WTC11 (cell line): Measurements from ENCODE around the gene GMPR2. TPM values are rescaled to one million over a fixed set of nuclear protein-coding genes. Genes with fewer than 3 reads are reported as not detected.
"Not testable (repeated sequence)": the region's sequence is repeated elsewhere in the genome, so short reads cannot be mapped to it uniquely, and the experiment has no call there.

Source experiments
- ATAC-seq: fragments of 200-7000 bp; cut with Tn5 transposase; 2 replicates; pipeline ENCODE4 v1.10.0; 2021; ENCODE audit warnings: mild to moderate bottlenecking, moderate library complexity
- CTCF ChIA-PET: fragments of 300-600 bp; sonication (Branson Sonifier 250); formaldehyde crosslinking; loops from one replicate; lab custom pipeline; 2021; ENCODE audit warnings: antibody characterized with exemption; lab: Charles Lee
- POLR2A ChIA-PET: fragments of 350-600 bp; sonication (Branson Sonifier 250); formaldehyde crosslinking; loops from one replicate; lab custom pipeline; 2021; ENCODE audit warnings: antibody characterized with exemption; lab: Charles Lee
- DNase-seq: peaks from one replicate; pipeline ENCODE4 v3.0.0; 2021; ENCODE audit warnings: low spot score
- H3K27ac Mint-ChIP-seq: 2 replicates; pipeline ENCODE4 v1.8.0; 2021; ENCODE audit warnings: mixed read lengths
- H3K27me3 Mint-ChIP-seq: 2 replicates; pipeline ENCODE4 v1.8.0; 2021; ENCODE audit warnings: low read depth, mild to moderate bottlenecking, moderate library complexity, mixed read lengths
- H3K36me3 Mint-ChIP-seq: 2 replicates; pipeline ENCODE4 v1.8.0; 2021; ENCODE audit warnings: mixed read lengths
- H3K4me1 Mint-ChIP-seq: 2 replicates; pipeline ENCODE4 v1.8.0; 2022; ENCODE audit warnings: mixed read lengths
- H3K4me3 Mint-ChIP-seq: 2 replicates; pipeline ENCODE4 v1.8.0; 2021; ENCODE audit warnings: mild to moderate bottlenecking, moderate library complexity, mixed read lengths
- H3K9me3 Mint-ChIP-seq: 2 replicates; pipeline ENCODE4 v1.8.0; 2021; ENCODE audit warnings: mixed read lengths
- E2F5 ChIP-seq: sonication (generic); formaldehyde crosslinking; IDR thresholded peaks from 2 replicates; pipeline ENCODE4 v1.8.1; 2022; ENCODE audit warnings: mild to moderate bottlenecking, moderate library complexity, missing genetic modification reagents
- FOXP1 ChIP-seq: sonication (generic); formaldehyde crosslinking; IDR thresholded peaks from 2 replicates; pipeline ENCODE4 v1.8.0; 2022; ENCODE audit warnings: missing genetic modification reagents, mild to moderate bottlenecking, moderate library complexity, borderline replicate concordance
- NFATC4 ChIP-seq: fragments of 250-450 bp; sonication (Bioruptor Pico); IDR thresholded peaks from 2 replicates; pipeline ENCODE4 v1.9.0; 2021; ENCODE audit warnings: mild to moderate bottlenecking
- NFE2L1 ChIP-seq: sonication (generic); formaldehyde crosslinking; IDR thresholded peaks from 2 replicates; pipeline ENCODE4 v1.8.1; 2023; ENCODE audit warnings: missing genetic modification reagents
- NFYB ChIP-seq: sonication (generic); formaldehyde crosslinking; conservative IDR thresholded peaks from 2 replicates; pipeline ENCODE4 v1.8.0; 2022; ENCODE audit warnings: low read depth, missing genetic modification reagents
- SOX15 ChIP-seq: fragments of 250-450 bp; sonication (Bioruptor Pico); IDR thresholded peaks from 2 replicates; pipeline ENCODE4 v1.9.0; 2021; ENCODE audit warnings: mild to moderate bottlenecking
- TCF7 ChIP-seq: sonication (generic); formaldehyde crosslinking; IDR thresholded peaks from 2 replicates; pipeline ENCODE4 v1.8.0; 2022; ENCODE audit warnings: mild to moderate bottlenecking, low read depth, missing genetic modification reagents, moderate library complexity
- TEAD4 ChIP-seq: sonication (generic); formaldehyde crosslinking; IDR thresholded peaks from 2 replicates; pipeline ENCODE4 v1.8.0; 2022; ENCODE audit warnings: mild to moderate bottlenecking, missing genetic modification reagents
- ZBTB21 ChIP-seq: sonication (generic); formaldehyde crosslinking; IDR thresholded peaks from 2 replicates; pipeline ENCODE4 v1.8.1; 2023; ENCODE audit warnings: mild to moderate bottlenecking, missing genetic modification reagents, borderline replicate concordance
- ZNF232 ChIP-seq: sonication (generic); formaldehyde crosslinking; IDR thresholded peaks from 2 replicates; pipeline ENCODE4 v1.8.0; 2022; ENCODE audit warnings: mild to moderate bottlenecking, missing genetic modification reagents
- total RNA-seq: library from RNA; stranded (reverse); gene quantifications from 3 replicates; pipeline ENCODE4 v1.2.3, GENCODE V29; 2021
- TF ChIP-seq, protein P1 (sequence below): sonication (generic); formaldehyde crosslinking; IDR thresholded peaks from 2 replicates; pipeline ENCODE4 v1.8.1; 2023; ENCODE audit warnings: mild to moderate bottlenecking, missing genetic modification reagents, moderate library complexity
- TF ChIP-seq, protein P2 (sequence below): sonication (generic); formaldehyde crosslinking; IDR thresholded peaks from 2 replicates; pipeline ENCODE4 v1.8.1; 2023; ENCODE audit warnings: mild to moderate bottlenecking, missing genetic modification reagents, moderate library complexity

GMPR2 gene
- total RNA-seq, 1 experiment from 2014 or later = 82.3 TPM

DNA sequence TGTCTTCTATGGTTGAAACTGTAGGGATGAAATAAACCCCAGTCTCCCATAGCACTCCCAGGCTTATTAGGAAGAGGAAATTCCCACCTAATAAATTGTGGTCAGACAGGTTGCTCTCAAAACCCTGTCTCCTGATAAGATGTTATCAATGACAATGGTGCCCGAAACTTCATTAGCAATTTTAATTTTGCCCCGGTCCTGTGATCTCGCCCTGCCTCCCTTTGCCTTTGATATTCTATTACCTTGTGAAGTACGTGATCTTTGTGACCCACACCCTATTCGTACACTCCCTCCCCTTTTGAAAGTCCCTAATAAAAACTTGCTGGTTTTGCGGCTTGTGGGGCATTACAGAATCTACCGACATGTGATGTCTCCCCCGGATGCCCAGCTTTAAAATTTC is 30.2 kb upstream of the GMPR2 start:
- CTCF ChIA-PET = interaction anchor here (0.6 to 1.9 kb wide), 2 partner anchors 11 to 105 kb away, joined by 3 to 7 read pairs; partner anchors contain the start of genes CHMP4A and CIDEB
- peaks cover 77% of the 10 kb centered on the region for H3K36me3 Mint-ChIP-seq

DNA sequence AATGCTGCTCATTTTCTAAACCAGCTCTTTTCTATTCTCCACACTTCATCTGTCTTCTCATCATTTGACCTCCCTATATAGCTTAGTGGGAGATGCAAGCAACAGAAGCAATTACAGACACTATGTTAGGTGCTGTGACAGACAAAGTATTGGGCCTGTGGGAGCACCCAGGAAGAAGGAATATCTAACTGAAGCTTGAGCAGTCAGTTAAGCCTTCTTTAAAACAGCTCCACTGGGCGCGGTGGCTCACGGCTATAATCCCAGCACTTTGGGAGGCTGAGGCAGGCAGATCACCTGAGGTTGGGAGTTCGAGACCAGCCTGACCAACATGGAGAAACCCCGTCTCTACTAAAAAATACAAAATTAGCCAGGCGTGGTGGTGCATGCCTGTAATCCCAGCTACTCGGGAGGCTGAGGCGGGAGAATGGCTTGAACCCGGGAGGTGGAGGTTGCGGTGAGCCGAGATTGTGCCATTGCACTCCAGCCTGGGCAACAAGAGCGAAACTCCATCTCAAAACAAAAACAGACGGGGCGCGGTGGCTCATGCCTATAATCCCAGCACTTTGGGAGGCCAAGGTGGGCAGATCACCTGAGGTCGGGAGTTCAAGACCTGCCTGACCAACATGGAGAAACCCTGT is 29.4 kb upstream of the GMPR2 start:
- ChIA-PET CTCF (interaction anchor here (0.6 to 1.9 kb wide), 3 partner anchors 10 to 105 kb away, joined by 3 to 7 read pairs (median 3); partner anchors contain the start of genes CHMP4A, CIDEB and IRF9), POLR2A (interaction anchor here (1.6 kb wide), 1 partner anchor 68 kb away, joined by 6 read pairs; the partner anchor contains the start of gene RABGGTA)
- H3K27me3 Mint-ChIP-seq, ATAC-seq, DNase-seq: not testable (repeated sequence)
- Mint-ChIP-seq H3K4me3 (peak overlapping the region; percentile 16; the same call in 1 of the 2 replicates), H3K36me3 (peaks cover 84% of the 10 kb centered on the region), H3K27ac (peak overlapping the region; percentile 97), H3K9me3 (peaks cover 29% of the 10 kb centered on the region), H3K4me1 (peaks cover 20% of the 10 kb centered on the region)

More for the DNA sequence above, 30.2 kb upstream of the GMPR2 start:
- peaks cover 20% of the 10 kb centered on the region for H3K4me1 Mint-ChIP-seq
- TF ChIP-seq, protein P1, sequence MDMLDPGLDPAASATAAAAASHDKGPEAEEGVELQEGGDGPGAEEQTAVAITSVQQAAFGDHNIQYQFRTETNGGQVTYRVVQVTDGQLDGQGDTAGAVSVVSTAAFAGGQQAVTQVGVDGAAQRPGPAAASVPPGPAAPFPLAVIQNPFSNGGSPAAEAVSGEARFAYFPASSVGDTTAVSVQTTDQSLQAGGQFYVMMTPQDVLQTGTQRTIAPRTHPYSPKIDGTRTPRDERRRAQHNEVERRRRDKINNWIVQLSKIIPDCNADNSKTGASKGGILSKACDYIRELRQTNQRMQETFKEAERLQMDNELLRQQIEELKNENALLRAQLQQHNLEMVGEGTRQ (CRISPR knock-in tag) = 0 out of 2 replicates have a peak, but pooled peaks have one; percentile 13
- DNase-seq, ATAC-seq, H3K27me3 Mint-ChIP-seq: not testable (repeated sequence)
- peak overlapping the region; percentile 16 for H3K4me3 Mint-ChIP-seq
- POLR2A ChIA-PET = interaction anchor here (1.6 kb wide), 1 partner anchor 69 kb away, joined by 6 read pairs; the partner anchor contains the start of gene RABGGTA
- H3K9me3 Mint-ChIP-seq = peaks cover 29% of the 10 kb centered on the region
- H3K27ac Mint-ChIP-seq = peak overlapping the region; percentile 97

DNA sequence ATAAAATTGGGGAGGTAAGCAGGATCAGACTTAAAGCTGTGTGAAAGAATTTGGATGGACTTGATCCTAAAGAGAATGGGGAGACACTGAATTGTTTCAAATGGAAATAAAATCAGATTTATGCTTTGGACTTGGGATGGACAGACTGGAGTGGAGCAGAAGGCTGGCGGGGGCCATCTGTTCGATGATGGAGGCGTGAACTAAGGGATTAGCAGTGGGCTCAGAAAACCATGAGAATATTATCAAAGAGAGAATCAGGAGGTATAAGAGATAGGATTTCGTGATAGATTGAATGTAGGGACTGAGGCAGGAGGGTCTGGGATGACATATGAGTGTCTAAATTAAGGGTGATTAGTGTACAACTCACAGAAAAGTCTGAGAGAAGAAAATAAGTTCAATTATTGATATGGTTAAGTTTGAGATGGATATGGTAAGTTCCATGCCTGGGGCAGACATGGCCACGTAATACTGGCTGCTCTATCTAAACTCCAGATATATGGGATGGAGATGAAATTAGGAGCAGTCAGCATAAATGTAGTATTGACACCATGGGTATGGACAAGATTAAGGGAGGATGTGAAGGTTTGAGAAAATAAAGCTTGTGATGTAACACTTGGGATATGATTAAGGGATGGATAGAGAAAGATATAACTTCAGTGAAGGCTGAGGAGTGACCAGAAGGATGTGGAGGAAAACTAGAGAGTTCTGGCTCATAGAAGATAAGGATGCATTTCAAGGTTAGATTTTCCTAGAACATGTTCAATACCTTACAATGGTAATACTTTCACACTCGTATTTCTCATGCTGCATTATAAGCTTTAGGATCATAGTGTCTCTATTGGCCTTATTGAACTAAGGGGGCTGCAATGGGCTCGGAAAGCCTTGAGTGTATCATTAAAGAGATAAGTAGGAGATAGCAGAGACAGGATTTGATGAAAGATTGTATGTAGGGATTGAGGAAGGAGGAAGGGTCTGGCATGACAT is 28.3 kb upstream of the GMPR2 start:
- no peaks in the 10 kb centered on the region for H3K27me3 Mint-ChIP-seq
- peaks cover 11% of the 10 kb centered on the region for H3K4me1 Mint-ChIP-seq
- H3K9me3 Mint-ChIP-seq = peaks cover 21% of the 10 kb centered on the region
- ATAC-seq = no peak
- no peak for DNase-seq
- TF ChIP-seq ZNF232 (CRISPR knock-in tag) = no peak
- no peak for TF ChIP-seq ZBTB21 (CRISPR knock-in tag)
- TF ChIP-seq TCF7 = no peak
- no peak for TF ChIP-seq SOX15 (CRISPR knock-in tag)
- TF ChIP-seq E2F5 (CRISPR knock-in tag) = no peak
- TF ChIP-seq, protein P2, sequence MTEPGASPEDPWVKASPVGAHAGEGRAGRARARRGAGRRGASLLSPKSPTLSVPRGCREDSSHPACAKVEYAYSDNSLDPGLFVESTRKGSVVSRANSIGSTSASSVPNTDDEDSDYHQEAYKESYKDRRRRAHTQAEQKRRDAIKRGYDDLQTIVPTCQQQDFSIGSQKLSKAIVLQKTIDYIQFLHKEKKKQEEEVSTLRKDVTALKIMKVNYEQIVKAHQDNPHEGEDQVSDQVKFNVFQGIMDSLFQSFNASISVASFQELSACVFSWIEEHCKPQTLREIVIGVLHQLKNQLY = no peak
- no peak for TF ChIP-seq NFYB (CRISPR knock-in tag)
- TF ChIP-seq NFE2L1 (CRISPR knock-in tag) = no peak
- no peak for TF ChIP-seq TEAD4 (CRISPR knock-in tag)
- no peak for TF ChIP-seq NFATC4 (CRISPR knock-in tag)
- no peak for TF ChIP-seq FOXP1 (CRISPR knock-in tag)
- TF ChIP-seq, all 79 proteins: peak for 0
- ChIA-PET POLR2A (interaction anchor here (1.1 to 1.6 kb wide), 2 partner anchors 9 to 67 kb away, joined by 4 to 6 read pairs; partner anchors contain the start of genes CHMP4A and RABGGTA), CTCF (interaction anchor here (1.9 kb wide), 1 partner anchor 104 kb away, joined by 7 read pairs; the partner anchor contains the start of gene CIDEB)
- Mint-ChIP-seq H3K36me3 (peaks cover 80% of the 10 kb centered on the region), H3K4me3 (no peak overlapping the region), H3K27ac (peak overlapping the region; percentile 8; the same call in 1 of the 2 replicates)
